ENCODE measurements around the gene CPN1. TPM values are rescaled to one million over a fixed set of nuclear protein-coding genes. Genes with fewer than 3 reads are reported as not detected.
A peak's percentile ranks its signal among the peaks of the same experiment; 100 is the strongest.

CPN1 gene
- total RNA-seq, 1 experiment from 2014 or later, result 0.12 TPM

- H3K4me2 ChIP-seq (ENCODE audit: low read length), result no peak overlapping the region
- no peak for ATAC-seq
- no peaks in the 10 kb centered on the region for H3K27me3 ChIP-seq (ENCODE audit: insufficient read depth, low read length)
- ChIA-PET POLR2A (no interaction called here), CTCF (no interaction called here), RAD21 (ENCODE audit: low non-redundant PET in 1 of 2, low total read pairs in 2 of 2, uncharacterized antibody in 2 of 2, unreplicated experiment in 2 of 2) (no interaction called here)
- no peak for DNase-seq (ENCODE audit: low read depth, low spot score)
- intact Hi-C loops (cut with micrococcal nuclease), result no loop called here
- no peaks in the 10 kb centered on the region for H3K79me2 ChIP-seq (ENCODE audit: insufficient read depth, low read length)
- no peak overlapping the region for H3K27ac ChIP-seq (ENCODE audit: low read depth, low read length)
- H2AFZ ChIP-seq (ENCODE audit: low read depth, low read length, poor library complexity, severe bottlenecking), result no peak overlapping the region
- H3K9ac ChIP-seq (ENCODE audit: low read length), result no peak overlapping the region
- no peaks in the 10 kb centered on the region for H3K9me3 ChIP-seq (ENCODE audit: control insufficient read depth in 1 of 2, insufficient read depth in 1 of 2, low read depth in 1 of 2, low read length in 2 of 2)
- TF ChIP-seq EGR1 (IDR thresholded peaks at IDR 0.05; ENCODE audit: low read depth) (no peak), YY1 (IDR thresholded peaks at IDR 0.05; ENCODE audit: extremely low read depth, insufficient replicate concordance, low read depth, low read length) (no peak), JUND (IDR thresholded peaks at IDR 0.05) (no peak), EZH2phosphoT487 (IDR thresholded peaks at IDR 0.05; ENCODE audit: borderline replicate concordance) (no peak), SP1 (IDR thresholded peaks at IDR 0.05; ENCODE audit: low read depth) (no peak), SRF (IDR thresholded peaks at IDR 0.05; ENCODE audit: low read depth) (no peak), ZFX (IDR thresholded peaks at IDR 0.05) (no peak), SIN3A (IDR thresholded peaks at IDR 0.05; ENCODE audit: low read depth) (no peak), ELF1 (IDR thresholded peaks at IDR 0.05; ENCODE audit: borderline replicate concordance, low read depth) (no peak)
- no peaks in the 10 kb centered on the region for H3K36me3 ChIP-seq (ENCODE audit: control insufficient read depth in 1 of 2, insufficient read depth in 2 of 2, low read length in 2 of 2)
- no peak overlapping the region for H3K4me3 ChIP-seq (replicated peaks in 1 of 2; ENCODE audit: low read depth in 1 of 2, low read length in 2 of 2)
- H3K4me1 ChIP-seq (ENCODE audit: control insufficient read depth in 1 of 2, insufficient read depth in 2 of 2, low read length in 2 of 2), result peaks cover 7 to 18% of the 10 kb centered on the region in 2 experiments; a peak in 3 of 4 replicates
- no peaks in the 10 kb centered on the region for H3K9me2 ChIP-seq (ENCODE audit: insufficient read depth)
- BruUV-seq (replicated peaks), result no TSS peak
- H4K20me1 ChIP-seq (ENCODE audit: insufficient read depth), result no peaks in the 10 kb centered on the region
Observed at GRCh38 chr10:100114460-100114859, 32.8 kb upstream of the CPN1 start.

- BruUV-seq (replicated peaks), result no TSS peak
- CTCF ChIA-PET, result interaction anchor here (1.1 kb wide), 1 partner anchor 264 kb away, joined by 6 read pairs; no protein-coding TSS in a partner anchor
Observed at GRCh38 chr10:100109670-100110069, 28.0 kb upstream of the CPN1 start.

More at GRCh38 chr10:100109670-100110069, 28.0 kb upstream of the CPN1 start:
- H3K4me2 ChIP-seq (ENCODE audit: low read length), result peak overlapping the region; percentile 24
- no peaks in the 10 kb centered on the region for H3K27me3 ChIP-seq (ENCODE audit: insufficient read depth, low read length)
- H3K27ac ChIP-seq (ENCODE audit: low read depth, low read length), result no peak overlapping the region
- H3K9ac ChIP-seq (ENCODE audit: low read length), result no peak overlapping the region
- ChIA-PET POLR2A (interaction anchor here (1.3 kb wide), 1 partner anchor 14 kb away, joined by 3 read pairs; no protein-coding TSS in a partner anchor), RAD21 (ENCODE audit: low non-redundant PET in 1 of 2, low total read pairs in 2 of 2, uncharacterized antibody in 2 of 2, unreplicated experiment in 2 of 2) (no interaction called here)
- peak overlapping the region; percentile 69 for H2AFZ ChIP-seq (ENCODE audit: low read depth, low read length, poor library complexity, severe bottlenecking)
- no peaks in the 10 kb centered on the region for H3K79me2 ChIP-seq (ENCODE audit: insufficient read depth, low read length)
- DNase-seq (ENCODE audit: low read depth, low spot score) (peak; percentile 28), ATAC-seq (peak; percentile 63)
- no peaks in the 10 kb centered on the region for H3K9me3 ChIP-seq (ENCODE audit: control insufficient read depth in 1 of 2, insufficient read depth in 1 of 2, low read depth in 1 of 2, low read length in 2 of 2)
- H3K4me3 ChIP-seq (replicated peaks in 1 of 2; ENCODE audit: low read depth in 1 of 2, low read length in 2 of 2), result peak overlapping the region in 1 of 2 experiments; percentile 14; a peak in 1 of 4 replicates
- intact Hi-C loops (cut with micrococcal nuclease), result no loop called here
- no peaks in the 10 kb centered on the region for H4K20me1 ChIP-seq (ENCODE audit: insufficient read depth)
- peaks cover 7 to 21% of the 10 kb centered on the region in 2 experiments; a peak in 3 of 4 replicates for H3K4me1 ChIP-seq (ENCODE audit: control insufficient read depth in 1 of 2, insufficient read depth in 2 of 2, low read length in 2 of 2)
- H3K9me2 ChIP-seq (ENCODE audit: insufficient read depth), result no peaks in the 10 kb centered on the region
- TF ChIP-seq FOSL1 (IDR thresholded peaks at IDR 0.05; ENCODE audit: low read depth) (no peak), YY1 (IDR thresholded peaks at IDR 0.05; ENCODE audit: extremely low read depth, insufficient replicate concordance, low read depth, low read length) (no peak), CBX3 (IDR thresholded peaks at IDR 0.05; ENCODE audit: low read depth) (0 out of 2 replicates have a peak, but pooled peaks have one; percentile 11), MAX (IDR thresholded peaks at IDR 0.05) (0 out of 2 replicates have a peak, but pooled peaks have one; percentile 20), ELF1 (IDR thresholded peaks at IDR 0.05; ENCODE audit: borderline replicate concordance, low read depth) (peak; percentile 14), JUND (IDR thresholded peaks at IDR 0.05) (no peak), ZBTB33 (IDR thresholded peaks at IDR 0.05; ENCODE audit: extremely low read depth, insufficient replicate concordance, low read length) (peak; percentile 90), EGR1 (IDR thresholded peaks at IDR 0.05; ENCODE audit: low read depth) (0 out of 2 replicates have a peak, but pooled peaks have one; percentile 17), POLR2AphosphoS5 (IDR thresholded peaks at IDR 0.05; ENCODE audit: low read depth, low read length) (peak; percentile 67), SRF (IDR thresholded peaks at IDR 0.05; ENCODE audit: low read depth) (no peak), SP1 (IDR thresholded peaks at IDR 0.05; ENCODE audit: low read depth) (no peak), CTCF (IDR thresholded peaks at IDR 0.05 in 2 of 3, conservative IDR thresholded peaks at IDR 0.05 in 1 of 3; ENCODE audit: borderline replicate concordance in 1 of 3, insufficient read depth in 1 of 3, low read depth in 2 of 3, low read length in 2 of 3) (no peak)
- no peaks in the 10 kb centered on the region for H3K36me3 ChIP-seq (ENCODE audit: control insufficient read depth in 1 of 2, insufficient read depth in 2 of 2, low read length in 2 of 2)
